PC-3 (cell line): ENCODE results near the gene VTI1A. TPM values are rescaled to one million over a fixed set of nuclear protein-coding genes. Genes with fewer than 3 reads are reported as not detected.
A peak's percentile ranks its signal among the peaks of the same experiment; 100 is the strongest.

ENCODE experiments used
- ATAC-seq: fragments of 200-7000 bp; cut with Tn5 transposase; 2 replicates; pipeline ENCODE4 v1.9.1; 2020; ENCODE audit warnings: mild to moderate bottlenecking, moderate library complexity
- BruUV-seq: library from RNA; stranded (reverse); fragments of 400-500 nt; replicated peaks from 2 replicates; lab custom pipeline; 2021; lab: Mats Ljungman, UMichigan
- CTCF ChIA-PET: fragments of 300-600 bp; sonication (Branson Sonifier 250); formaldehyde crosslinking; loops from one replicate; lab custom pipeline; 2022; ENCODE audit warnings: antibody characterized with exemption; lab: Charles Lee
- POLR2A ChIA-PET: fragments of 300-600 bp; sonication (Branson Sonifier 250); formaldehyde crosslinking; loops from one replicate; lab custom pipeline; 2022; ENCODE audit warnings: antibody characterized with exemption; ENCODE audit not compliant: unreplicated experiment; lab: Charles Lee
- DNase-seq: peaks from one replicate; pipeline ENCODE4 v3.0.0-alpha.2; 2015
- H2AFZ ChIP-seq: fragments of 300-600 bp; sonication (generic); 2 replicates; pipeline ENCODE4 v1.6.0; 2016; ENCODE audit warnings: antibody characterized with exemption, low read length
- H3F3A ChIP-seq: fragments of 300-600 bp; sonication (generic); one replicate; pipeline ENCODE4 v1.6.0; 2017; ENCODE audit warnings: antibody characterized with exemption, low read length, control low read depth, mild to moderate bottlenecking; ENCODE audit not compliant: unreplicated experiment
- H3K27ac ChIP-seq: fragments of 300-600 bp; sonication (generic); 2 replicates; pipeline ENCODE4 v1.5.1; 2016; ENCODE audit warnings: mild to moderate bottlenecking, low read length
- H3K27me3 ChIP-seq: fragments of 300-600 bp; sonication (generic); 2 replicates; pipeline ENCODE4 v1.6.1; 2016; ENCODE audit warnings: low read length, mixed read lengths
- H3K36me3 ChIP-seq: fragments of 300-600 bp; sonication (generic); 2 replicates; pipeline ENCODE4 v1.6.1; 2016; ENCODE audit warnings: low read depth, mixed run types, low read length, mixed read lengths
- H3K4me1 ChIP-seq: fragments of 300-600 bp; sonication (generic); 2 replicates; pipeline ENCODE4 v1.5.1; 2016; ENCODE audit warnings: low read length; ENCODE audit not compliant: insufficient read depth
- H3K4me2 ChIP-seq: fragments of 300-600 bp; sonication (generic); 2 replicates; pipeline ENCODE4 v1.6.0; 2016; ENCODE audit warnings: low read length
- H3K4me3 ChIP-seq: fragments of 300-600 bp; sonication (generic); 2 replicates; pipeline ENCODE4 v1.5.1; 2016; ENCODE audit warnings: mild to moderate bottlenecking, low read length, mixed read lengths
- H3K79me2 ChIP-seq: fragments of 300-600 bp; sonication (generic); 2 replicates; pipeline ENCODE4 v1.6.1; 2017; ENCODE audit warnings: low read length, mixed read lengths
- H3K9ac ChIP-seq: fragments of 300-600 bp; sonication (generic); 2 replicates; pipeline ENCODE4 v1.6.0; 2016; ENCODE audit warnings: mild to moderate bottlenecking, low read length
- H3K9me2 ChIP-seq: fragments of 300-600 bp; sonication (generic); replicated peaks from 2 replicates; pipeline ENCODE4 v1.6.1; 2016; ENCODE audit warnings: mixed run types, low read length, mixed read lengths
- H3K9me3 ChIP-seq: fragments of 300-600 bp; sonication (generic); 2 replicates; pipeline ENCODE4 v1.6.1; 2016; ENCODE audit warnings: low read length, mixed read lengths
- H4K20me1 ChIP-seq: fragments of 300-600 bp; sonication (generic); 2 replicates; pipeline ENCODE4 v1.6.1; 2016; ENCODE audit warnings: low read length, mixed read lengths
- CTCF ChIP-seq: fragments of 300-600 bp; sonication (generic); conservative IDR thresholded peaks from 2 replicates; pipeline ENCODE4 v1.5.1; 2017; ENCODE audit warnings: antibody characterized with exemption, low read depth, mild to moderate bottlenecking, low read length
- EZH2 ChIP-seq: fragments of 300-600 bp; sonication (generic); IDR thresholded peaks from one replicate; pipeline ENCODE4 v1.6.1; 2017; ENCODE audit warnings: antibody characterized with exemption, mild to moderate bottlenecking, low read length; ENCODE audit not compliant: unreplicated experiment
- EZH2phosphoT487 ChIP-seq: fragments of 300-600 bp; sonication (generic); IDR thresholded peaks from 2 replicates; pipeline ENCODE4 v1.6.1; 2018; ENCODE audit warnings: mild to moderate bottlenecking, antibody characterized with exemption, low read length, borderline replicate concordance
- intact Hi-C: fragments of 100-400 bp; cut with micrococcal nuclease; formaldehyde crosslinking; loops from 2 replicates; pipeline ENCODE4 v1.9.0; 2023
- total RNA-seq: library from RNA; depleted of rRNA; stranded (reverse); fragments of >200 nt; gene quantifications from 2 replicates; pipeline ENCODE4 v1.2.3, GENCODE V29; 2014

VTI1A gene
- total RNA-seq, 1 experiment from 2014 or later = 18.1 TPM

DNA sequence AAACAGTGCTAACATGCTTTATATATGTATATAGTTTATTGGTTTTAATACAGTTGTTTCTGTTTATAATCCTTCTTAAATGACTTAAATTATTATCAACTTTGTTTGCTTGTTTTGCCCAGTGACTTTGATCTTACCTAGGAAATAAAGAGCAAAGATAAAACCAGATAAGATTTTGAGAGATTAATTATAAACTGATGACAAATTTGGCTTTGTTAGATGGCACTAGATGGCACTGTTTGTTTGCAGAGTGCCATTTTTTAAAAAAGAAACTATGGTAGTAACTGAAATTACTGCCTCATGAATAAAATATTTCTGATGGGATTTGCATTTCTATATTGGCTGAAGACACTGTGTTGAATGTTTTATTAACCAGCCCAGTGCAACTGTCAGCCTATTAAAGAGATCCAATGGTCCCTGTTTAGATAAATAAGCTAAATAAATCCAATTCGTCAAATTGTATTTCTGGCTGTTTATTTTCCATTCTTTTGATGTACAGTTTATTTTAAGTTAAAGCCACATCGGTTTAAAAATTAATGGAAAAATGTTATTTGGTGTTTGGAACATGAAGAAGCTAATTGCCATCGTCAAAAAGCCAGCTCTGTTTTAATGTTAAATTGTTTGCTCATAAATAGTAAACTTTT is 28.7 kb downstream of the VTI1A start:
- POLR2A ChIA-PET = no interaction called here
- intact Hi-C loops = loop anchor here (5.0 to 10.0 kb wide), 5 partner anchors 239 to 1049 kb away; partner anchors contain the start of gene TCF7L2

GRCh38 chr10:112481602-112482001 is 34.6 kb downstream of the VTI1A start:
- Histone ChIP-seq H2AFZ (no peak overlapping the region), H3K4me3 (no peak overlapping the region), H4K20me1 (no peaks in the 10 kb centered on the region), H3K27me3 (no peaks in the 10 kb centered on the region), H3F3A (no peaks in the 10 kb centered on the region), H3K4me1 (no peaks in the 10 kb centered on the region), H3K9me2 (no peaks in the 10 kb centered on the region), H3K4me2 (no peak overlapping the region), H3K79me2 (no peaks in the 10 kb centered on the region), H3K27ac (no peak overlapping the region), H3K36me3 (no peaks in the 10 kb centered on the region), H3K9me3 (no peaks in the 10 kb centered on the region), H3K9ac (no peak overlapping the region)
- BruUV-seq = no TSS peak
- no peak for TF ChIP-seq EZH2phosphoT487
- TF ChIP-seq EZH2 = no peak
- no peak for TF ChIP-seq CTCF
- ChIA-PET POLR2A (no interaction called here), CTCF (no interaction called here)
- intact Hi-C loops = no loop called here
- no peak for DNase-seq
- no peak for ATAC-seq

More for the DNA sequence above, 28.7 kb downstream of the VTI1A start:
- DNase-seq = peak; percentile 40
- Histone ChIP-seq H3K9ac (no peak overlapping the region), H3F3A (no peaks in the 10 kb centered on the region), H4K20me1 (no peaks in the 10 kb centered on the region), H2AFZ (no peak overlapping the region), H3K27ac (no peak overlapping the region), H3K79me2 (no peaks in the 10 kb centered on the region), H3K36me3 (no peaks in the 10 kb centered on the region), H3K9me2 (no peaks in the 10 kb centered on the region), H3K4me1 (0 out of 2 replicates have a peak, but pooled peaks cover 7% of the 10 kb centered on the region), H3K4me2 (peak overlapping the region; percentile 18; the same call in 1 of the 2 replicates), H3K27me3 (no peaks in the 10 kb centered on the region), H3K9me3 (no peaks in the 10 kb centered on the region), H3K4me3 (no peak overlapping the region)
- CTCF ChIA-PET = no interaction called here
- TF ChIP-seq CTCF (peak; percentile 73), EZH2 (no peak)
- ATAC-seq = no peak
- no TSS peak for BruUV-seq

DNA sequence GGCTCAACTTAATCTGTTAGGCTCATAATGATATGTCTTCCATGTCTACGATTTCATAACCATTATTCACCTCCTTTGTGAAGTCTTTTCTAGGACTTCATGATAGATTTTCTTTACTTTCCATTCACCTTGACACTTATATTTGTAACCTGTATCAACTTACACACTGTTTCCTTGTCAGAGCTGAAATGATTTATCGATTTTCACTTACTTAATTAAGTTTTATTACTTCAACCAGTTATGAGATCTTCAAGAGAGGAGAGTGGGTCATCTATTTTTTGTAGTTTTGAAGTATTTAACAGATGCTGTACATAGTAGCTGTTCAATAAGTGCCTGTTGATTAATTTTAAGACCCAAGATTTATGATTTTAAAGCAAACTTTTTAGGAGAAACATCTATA is 37.4 kb downstream of the VTI1A start:
- intact Hi-C loops = no loop called here
- no TSS peak for BruUV-seq
- CTCF ChIA-PET = no interaction called here

More for the DNA sequence above, 37.4 kb downstream of the VTI1A start:
- H2AFZ ChIP-seq = no peak overlapping the region
- no peak overlapping the region for H3K27ac ChIP-seq
- H3K9ac ChIP-seq = no peak overlapping the region
- no peaks in the 10 kb centered on the region for H3K9me2 ChIP-seq
- ATAC-seq (no peak), DNase-seq (no peak)
- H3K4me2 ChIP-seq = no peak overlapping the region
- no peaks in the 10 kb centered on the region for H3K36me3 ChIP-seq
- no peaks in the 10 kb centered on the region for H3K9me3 ChIP-seq
- POLR2A ChIA-PET = no interaction called here
- no peaks in the 10 kb centered on the region for H3K4me1 ChIP-seq
- no peaks in the 10 kb centered on the region for H3K79me2 ChIP-seq
- no peaks in the 10 kb centered on the region for H3F3A ChIP-seq
- no peak overlapping the region for H3K4me3 ChIP-seq
- TF ChIP-seq EZH2phosphoT487 (no peak), EZH2 (no peak), CTCF (no peak)
- H4K20me1 ChIP-seq = no peaks in the 10 kb centered on the region
- no peaks in the 10 kb centered on the region for H3K27me3 ChIP-seq
